ENCODE data around the gene TNMD. TPM values are rescaled to one million over a fixed set of nuclear protein-coding genes. Genes with fewer than 3 reads are reported as not detected.

TNMD gene
- total RNA-seq, 1 donor from 2014 or later, result not detected

DNA sequence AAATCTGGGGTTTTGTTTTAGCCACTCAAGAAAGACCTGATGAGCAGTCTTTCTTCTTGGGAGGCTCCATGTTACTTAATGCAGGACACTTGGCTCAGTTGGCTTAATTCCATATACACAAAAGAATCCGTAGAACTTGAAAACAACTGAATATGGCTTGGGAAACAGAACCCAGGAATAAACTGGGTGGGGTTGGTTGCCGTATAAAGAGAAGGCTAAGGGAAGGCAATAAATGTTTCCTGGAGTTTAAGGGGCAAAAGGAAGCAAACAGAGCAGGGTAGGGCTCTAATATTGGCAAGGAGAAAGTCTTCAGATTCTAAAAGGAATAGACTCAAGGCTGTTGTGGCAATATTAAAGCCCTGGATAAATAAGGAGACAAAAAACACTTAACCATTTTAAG is 8.4 kb downstream of the TNMD start:
- no peak overlapping the region for H3K4me3 Mint-ChIP-seq (ENCODE audit: unreplicated experiment)
- no peak overlapping the region for H3K27ac Mint-ChIP-seq (ENCODE audit: unreplicated experiment)
- H3K4me1 Mint-ChIP-seq (ENCODE audit: low read depth, unreplicated experiment), result no peaks in the 10 kb centered on the region
- H3K36me3 Mint-ChIP-seq (ENCODE audit: unreplicated experiment), result no peaks in the 10 kb centered on the region
- TF ChIP-seq, protein P1, sequence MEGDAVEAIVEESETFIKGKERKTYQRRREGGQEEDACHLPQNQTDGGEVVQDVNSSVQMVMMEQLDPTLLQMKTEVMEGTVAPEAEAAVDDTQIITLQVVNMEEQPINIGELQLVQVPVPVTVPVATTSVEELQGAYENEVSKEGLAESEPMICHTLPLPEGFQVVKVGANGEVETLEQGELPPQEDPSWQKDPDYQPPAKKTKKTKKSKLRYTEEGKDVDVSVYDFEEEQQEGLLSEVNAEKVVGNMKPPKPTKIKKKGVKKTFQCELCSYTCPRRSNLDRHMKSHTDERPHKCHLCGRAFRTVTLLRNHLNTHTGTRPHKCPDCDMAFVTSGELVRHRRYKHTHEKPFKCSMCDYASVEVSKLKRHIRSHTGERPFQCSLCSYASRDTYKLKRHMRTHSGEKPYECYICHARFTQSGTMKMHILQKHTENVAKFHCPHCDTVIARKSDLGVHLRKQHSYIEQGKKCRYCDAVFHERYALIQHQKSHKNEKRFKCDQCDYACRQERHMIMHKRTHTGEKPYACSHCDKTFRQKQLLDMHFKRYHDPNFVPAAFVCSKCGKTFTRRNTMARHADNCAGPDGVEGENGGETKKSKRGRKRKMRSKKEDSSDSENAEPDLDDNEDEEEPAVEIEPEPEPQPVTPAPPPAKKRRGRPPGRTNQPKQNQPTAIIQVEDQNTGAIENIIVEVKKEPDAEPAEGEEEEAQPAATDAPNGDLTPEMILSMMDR (IDR thresholded peaks at IDR 0.05; ENCODE audit: partially characterized antibody, unreplicated experiment), result no peak
- H3K27me3 Mint-ChIP-seq (ENCODE audit: unreplicated experiment), result no peaks in the 10 kb centered on the region
- H3K9me3 Mint-ChIP-seq (ENCODE audit: unreplicated experiment), result no peaks in the 10 kb centered on the region
- DNase-seq, result no peak

DNA sequence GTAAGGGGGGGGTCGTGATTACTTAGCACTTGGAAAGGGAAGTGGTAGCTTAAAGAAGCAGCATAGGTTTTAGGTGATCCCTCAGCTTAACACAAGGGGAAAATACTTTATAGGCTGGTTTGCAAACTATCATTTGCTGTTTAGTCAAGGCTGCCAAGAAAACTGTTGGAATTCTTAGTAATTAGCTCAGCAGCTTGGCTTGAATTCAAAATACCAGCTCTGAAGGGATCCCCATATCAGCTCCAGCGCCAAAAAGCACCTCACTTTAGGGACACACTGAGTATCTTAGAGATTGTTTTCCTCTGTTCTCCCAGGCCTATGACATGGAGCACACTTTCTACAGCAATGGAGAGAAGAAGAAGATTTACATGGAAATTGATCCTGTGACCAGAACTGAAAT is 8.8 kb downstream of the TNMD start:
- DNase-seq, result no peak
- no peaks in the 10 kb centered on the region for H3K4me1 Mint-ChIP-seq (ENCODE audit: low read depth, unreplicated experiment)
- H3K27ac Mint-ChIP-seq (ENCODE audit: unreplicated experiment), result no peak overlapping the region
- TF ChIP-seq, protein P1 (IDR thresholded peaks at IDR 0.05; ENCODE audit: partially characterized antibody, unreplicated experiment), result no peak
- no peak overlapping the region for H3K4me3 Mint-ChIP-seq (ENCODE audit: unreplicated experiment)
- no peaks in the 10 kb centered on the region for H3K36me3 Mint-ChIP-seq (ENCODE audit: unreplicated experiment)
- no peaks in the 10 kb centered on the region for H3K9me3 Mint-ChIP-seq (ENCODE audit: unreplicated experiment)
- H3K27me3 Mint-ChIP-seq (ENCODE audit: unreplicated experiment), result no peaks in the 10 kb centered on the region

DNA sequence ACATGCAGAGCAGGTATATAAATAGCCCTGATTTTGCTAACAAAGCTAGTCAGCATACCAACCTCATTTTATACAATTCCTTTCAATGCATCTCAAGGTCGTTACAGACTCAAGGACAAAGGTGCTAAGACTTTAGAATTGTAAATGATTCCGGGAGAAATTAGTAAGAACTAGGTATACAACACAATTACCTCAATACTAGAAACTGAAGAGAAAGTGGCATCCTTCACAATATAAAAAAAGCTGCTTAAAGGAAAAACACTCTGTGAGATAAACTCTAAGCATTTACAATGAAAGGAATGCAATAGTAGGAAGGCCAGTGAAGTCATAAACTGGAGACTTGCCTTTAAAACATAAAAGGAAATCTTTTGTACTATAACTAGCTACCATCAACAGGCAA is 11.9 kb downstream of the TNMD start:
- Mint-ChIP-seq H3K4me1 (ENCODE audit: low read depth, unreplicated experiment) (no peaks in the 10 kb centered on the region), H3K36me3 (ENCODE audit: unreplicated experiment) (no peaks in the 10 kb centered on the region), H3K27ac (ENCODE audit: unreplicated experiment) (no peak overlapping the region), H3K9me3 (ENCODE audit: unreplicated experiment) (no peaks in the 10 kb centered on the region), H3K4me3 (ENCODE audit: unreplicated experiment) (no peak overlapping the region), H3K27me3 (ENCODE audit: unreplicated experiment) (no peaks in the 10 kb centered on the region)
- TF ChIP-seq, protein P1 (IDR thresholded peaks at IDR 0.05; ENCODE audit: partially characterized antibody, unreplicated experiment), result no peak
- DNase-seq, result no peak

DNA sequence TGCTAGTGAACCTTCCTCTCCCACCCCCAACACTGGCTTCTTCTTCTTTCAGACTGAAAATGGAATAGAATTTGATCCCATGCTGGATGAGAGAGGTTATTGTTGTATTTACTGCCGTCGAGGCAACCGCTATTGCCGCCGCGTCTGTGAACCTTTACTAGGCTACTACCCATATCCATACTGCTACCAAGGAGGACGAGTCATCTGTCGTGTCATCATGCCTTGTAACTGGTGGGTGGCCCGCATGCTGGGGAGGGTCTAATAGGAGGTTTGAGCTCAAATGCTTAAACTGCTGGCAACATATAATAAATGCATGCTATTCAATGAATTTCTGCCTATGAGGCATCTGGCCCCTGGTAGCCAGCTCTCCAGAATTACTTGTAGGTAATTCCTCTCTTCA is 14.7 kb downstream of the TNMD start:
- H3K9me3 Mint-ChIP-seq (ENCODE audit: unreplicated experiment), result no peaks in the 10 kb centered on the region
- H3K4me1 Mint-ChIP-seq (ENCODE audit: low read depth, unreplicated experiment), result no peaks in the 10 kb centered on the region
- H3K36me3 Mint-ChIP-seq (ENCODE audit: unreplicated experiment), result no peaks in the 10 kb centered on the region
- no peak overlapping the region for H3K27ac Mint-ChIP-seq (ENCODE audit: unreplicated experiment)
- no peak overlapping the region for H3K4me3 Mint-ChIP-seq (ENCODE audit: unreplicated experiment)
- DNase-seq, result no peak
- no peaks in the 10 kb centered on the region for H3K27me3 Mint-ChIP-seq (ENCODE audit: unreplicated experiment)
- TF ChIP-seq, protein P1 (IDR thresholded peaks at IDR 0.05; ENCODE audit: partially characterized antibody, unreplicated experiment), result no peak

DNA sequence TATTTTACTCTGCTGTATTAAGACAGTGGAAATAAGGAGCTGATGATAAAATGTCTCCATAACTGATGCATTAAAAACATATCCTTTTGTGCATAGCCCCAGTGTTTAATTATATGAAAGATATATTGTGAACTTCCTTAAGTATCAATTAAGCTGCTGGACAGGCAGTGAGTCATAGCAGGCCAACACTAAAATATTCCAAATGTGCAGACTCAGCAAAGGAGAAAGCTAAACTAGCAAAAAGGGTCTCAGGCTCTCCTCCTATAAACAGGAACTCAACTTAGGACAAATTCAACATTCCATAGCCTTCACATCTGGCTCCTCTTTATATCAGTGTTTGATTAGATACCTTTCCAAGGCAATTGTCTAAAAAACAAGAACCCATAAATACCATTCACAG is 15.6 kb downstream of the TNMD start:
- H3K9me3 Mint-ChIP-seq (ENCODE audit: unreplicated experiment), result no peaks in the 10 kb centered on the region
- no peak for DNase-seq

More for the DNA sequence above, 15.6 kb downstream of the TNMD start:
- TF ChIP-seq, protein P1 (IDR thresholded peaks at IDR 0.05; ENCODE audit: partially characterized antibody, unreplicated experiment), result no peak
- H3K36me3 Mint-ChIP-seq (ENCODE audit: unreplicated experiment), result no peaks in the 10 kb centered on the region
- H3K27me3 Mint-ChIP-seq (ENCODE audit: unreplicated experiment), result no peaks in the 10 kb centered on the region
- no peaks in the 10 kb centered on the region for H3K4me1 Mint-ChIP-seq (ENCODE audit: low read depth, unreplicated experiment)
- H3K4me3 Mint-ChIP-seq (ENCODE audit: unreplicated experiment), result no peak overlapping the region
- H3K27ac Mint-ChIP-seq (ENCODE audit: unreplicated experiment), result no peak overlapping the region

All from glutamatergic neuron (in vitro differentiated cells).